GM13976 (cell line): ENCODE results near the gene PPM1N.
A peak's percentile ranks its signal among the peaks of the same experiment; 100 is the strongest.

Experiments used
- DNase-seq: peaks from one replicate; pipeline ENCODE4 v3.0.0; 2012; ENCODE audit warnings: low spot score
- CTCF ChIP-seq: IDR thresholded peaks from 2 replicates; pipeline ENCODE4 v1.5.1; 2012; ENCODE audit warnings: borderline replicate concordance, mild to moderate bottlenecking; ENCODE audit not compliant: insufficient read depth; ENCODE audit errors: extremely low read depth, missing control alignments, control extremely low read depth
- in situ Hi-C: fragments of 300-500 bp; cut with MboI; formaldehyde crosslinking; loops from one replicate; pipeline ENCODE4 v1.12.0; 2022; ENCODE audit warnings: low sequenced_read_pairs, mixed read lengths, inconsistent platforms; ENCODE audit not compliant: unreplicated experiment

The PPM1N gene

DNA sequence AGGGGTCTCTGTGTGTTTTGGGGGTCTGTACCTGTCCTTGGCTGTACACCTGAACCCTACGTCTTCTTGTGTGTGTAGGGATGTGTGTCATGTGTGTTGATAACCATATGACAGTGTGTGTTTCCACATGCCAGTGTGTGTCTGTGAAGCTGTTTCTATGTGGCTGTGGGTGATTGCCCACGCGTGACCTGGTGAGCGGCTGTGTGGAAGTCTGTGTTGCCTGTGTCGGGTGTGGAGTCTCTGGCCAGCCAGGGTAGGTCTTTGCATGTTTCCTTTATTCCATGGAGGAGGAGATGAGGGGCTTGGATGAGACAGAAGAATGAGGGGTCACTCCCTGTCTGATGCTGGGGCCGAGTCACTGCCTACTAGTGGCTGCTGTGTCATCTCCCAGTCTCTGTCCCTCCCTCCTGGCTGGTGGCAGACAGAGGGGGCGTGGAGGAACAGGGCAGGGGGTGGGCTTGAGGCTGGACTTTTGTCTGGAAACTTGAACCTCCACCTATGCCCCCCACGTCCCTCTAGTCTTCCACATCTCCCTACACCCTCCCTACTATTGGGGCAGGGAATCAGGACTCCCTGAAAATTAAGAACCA, 33.3 kb upstream of the PPM1N start:
- in situ Hi-C loops, result no loop called here
- DNase-seq, result no peak

DNA sequence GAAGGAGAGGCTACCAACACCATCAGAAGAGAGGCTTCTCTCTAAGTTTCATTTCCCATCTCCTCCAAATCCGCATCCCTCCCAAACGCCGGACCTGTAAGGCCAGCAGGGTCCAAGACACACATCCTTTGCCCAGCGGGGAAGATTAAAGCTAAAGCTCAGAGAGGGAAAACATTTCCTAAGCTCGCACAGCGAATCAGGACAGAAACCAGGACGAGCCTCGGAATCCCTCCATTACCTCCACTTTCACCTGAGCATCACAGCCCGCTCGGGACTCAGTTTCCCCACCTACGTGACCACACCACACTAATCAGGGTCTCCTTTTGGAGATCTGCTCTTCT, 31.2 kb upstream of the PPM1N start:
- no peak for DNase-seq
- in situ Hi-C loops, result no loop called here
- no peak for TF ChIP-seq CTCF

More for the DNA sequence above, 33.3 kb upstream of the PPM1N start:
- TF ChIP-seq CTCF, result no peak

DNA sequence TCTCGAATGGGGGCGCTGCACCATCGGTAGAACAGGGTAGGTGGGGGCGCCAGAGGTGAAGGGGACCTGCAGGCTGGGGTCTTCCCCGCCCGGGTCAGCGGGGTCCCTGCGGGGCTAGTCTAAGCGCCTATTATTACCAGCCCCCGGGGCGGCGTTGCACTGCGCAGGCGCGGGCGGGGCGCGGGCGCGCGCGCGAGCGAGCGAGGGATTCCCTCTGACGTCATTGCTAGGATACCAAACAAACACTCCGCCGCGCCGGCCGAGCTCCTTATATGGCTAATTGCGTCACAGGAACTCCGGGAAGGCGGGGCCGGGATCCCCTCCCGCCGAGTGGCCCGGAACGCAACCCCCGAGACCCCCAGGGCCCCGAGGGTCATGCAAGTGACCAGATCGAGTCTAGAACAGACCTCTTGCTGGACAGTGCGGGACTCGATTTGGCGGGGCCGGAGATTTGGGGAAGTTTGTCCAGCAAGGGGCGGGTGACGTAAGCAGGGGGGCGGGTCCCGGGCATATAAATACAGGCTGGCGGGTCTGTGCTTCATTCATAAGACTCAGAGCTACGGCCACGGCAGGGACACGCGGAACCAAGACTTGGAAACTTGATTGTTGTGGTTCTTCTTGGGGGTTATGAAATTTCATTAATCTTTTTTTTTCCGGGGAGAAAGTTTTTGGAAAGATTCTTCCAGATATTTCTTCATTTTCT, 30.6 kb upstream of the PPM1N start, which contains the start of gene FOSB:
FOSB (plus strand) TSS at position 541 of the 703 bp plus-strand sequence. CDS start 591 bp downstream, outside the sequence.
- peak; percentile 95 for DNase-seq
- no peak for TF ChIP-seq CTCF
- in situ Hi-C loops, result no loop called here

GRCh38 chr19:45468159-45468651, 30.0 kb upstream of the PPM1N start:
- in situ Hi-C loops, result no loop called here
- DNase-seq, result no peak
- no peak for TF ChIP-seq CTCF

DNA sequence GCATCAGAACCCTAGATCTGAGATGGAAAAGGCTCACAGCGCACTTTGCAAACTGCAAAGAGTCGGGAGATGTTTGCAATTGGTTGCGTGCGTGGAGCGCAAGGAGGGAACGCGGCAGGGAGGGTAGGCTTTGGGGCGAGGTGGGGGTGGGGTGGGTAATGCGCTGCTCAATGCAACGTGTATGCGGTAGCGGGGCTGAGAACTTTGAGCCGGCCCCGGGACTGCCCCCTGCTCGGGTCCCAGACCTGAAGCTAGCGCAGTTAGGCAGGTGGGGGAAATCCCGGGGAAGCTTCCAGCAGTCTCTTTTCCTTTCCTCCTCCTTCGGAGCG, 29.5 kb upstream of the PPM1N start:
- no peak for TF ChIP-seq CTCF
- DNase-seq, result no peak
- in situ Hi-C loops, result no loop called here

GRCh38 chr19:45469132-45469944, 28.9 kb upstream of the PPM1N start:
- no peak for TF ChIP-seq CTCF
- peak; percentile 96 for DNase-seq
- in situ Hi-C loops, result no loop called here
